Endodermal cell (in vitro differentiated cells): ENCODE results near the gene CNGA4. TPM values are rescaled to one million over a fixed set of nuclear protein-coding genes. Genes with fewer than 3 reads are reported as not detected.

Experiments
- DNase-seq: peaks from one replicate; pipeline ENCODE4 v3.0.0-alpha.2; 2017
- H3K27ac ChIP-seq: 2 replicates; pipeline ENCODE4 v1.5.1; 2013; ENCODE audit warnings: mild to moderate bottlenecking, low read depth, low read length, moderate library complexity
- H3K27me3 ChIP-seq: 2 replicates; pipeline ENCODE4 v1.6.1; 2013; ENCODE audit warnings: mild to moderate bottlenecking, low read length, moderate library complexity; ENCODE audit not compliant: insufficient read depth, control insufficient read depth, poor library complexity, severe bottlenecking
- H3K36me3 ChIP-seq: 2 replicates; pipeline ENCODE4 v1.7.0; 2013; ENCODE audit warnings: mild to moderate bottlenecking, low read length, moderate library complexity; ENCODE audit not compliant: control insufficient read depth, insufficient read depth
- H3K4me1 ChIP-seq: one replicate; pipeline ENCODE4 v1.7.0; 2013; ENCODE audit warnings: low read length; ENCODE audit not compliant: control insufficient read depth, insufficient read depth
- H3K4me3 ChIP-seq: 2 replicates; pipeline ENCODE4 v1.5.1; 2013; ENCODE audit warnings: mild to moderate bottlenecking, low read length, moderate library complexity
- H3K9ac ChIP-seq: 2 replicates; pipeline ENCODE4 v1.6.1; 2013; ENCODE audit warnings: mild to moderate bottlenecking, low read length, moderate library complexity; ENCODE audit not compliant: poor library complexity, severe bottlenecking; ENCODE audit errors: extremely low read depth
- H3K9me3 ChIP-seq: 2 replicates; pipeline ENCODE4 v1.6.1; 2013; ENCODE audit warnings: mild to moderate bottlenecking, low read length, moderate library complexity; ENCODE audit not compliant: control insufficient read depth
- H3K27ac Mint-ChIP-seq: 2 replicates; pipeline ENCODE4 v1.8.0; 2020; ENCODE audit warnings: mixed read lengths
- H3K27me3 Mint-ChIP-seq: 2 replicates; pipeline ENCODE4 v1.8.0; 2021; ENCODE audit warnings: mild to moderate bottlenecking, mixed read lengths; ENCODE audit not compliant: insufficient read depth
- H3K36me3 Mint-ChIP-seq: 2 replicates; pipeline ENCODE4 v1.8.0; 2020; ENCODE audit warnings: low read depth, mixed read lengths
- H3K4me1 Mint-ChIP-seq: 2 replicates; pipeline ENCODE4 v1.8.0; 2020; ENCODE audit warnings: mixed read lengths
- H3K4me3 Mint-ChIP-seq: 2 replicates; pipeline ENCODE4 v1.8.0; 2020; ENCODE audit warnings: mild to moderate bottlenecking, moderate library complexity, mixed read lengths
- H3K9me3 Mint-ChIP-seq: 2 replicates; pipeline ENCODE4 v1.8.0; 2020; ENCODE audit warnings: mild to moderate bottlenecking, mixed read lengths
- WGBS, 2 experiments: methylation state at CpG; one replicate each; pipeline versions ENCODE4 v1.1.5 to v1.1.7; 2013; ENCODE audit warnings: missing lambda C conversion rate in 2 of 2, mixed read lengths in 1 of 2; ENCODE audit not compliant: insufficient coverage in 1 of 2, insufficient read length in 1 of 2; 5-methylcytosine and 5-hydroxymethylcytosine counted together
- total RNA-seq, 2 donors: library from RNA; stranded (reverse); fragmentation: NEBNext Ultra II Directional in 1 of 2; extraction: Animal tissue kit (Norgen Biotek cat#: 25700) in 1 of 2; gene quantifications; 2 replicates in 1 of 2; 3 replicates in 1 of 2; pipeline ENCODE4 v1.2.1, GENCODE V29; 2021
- TF ChIP-seq, protein P1 (sequence below): fragments of 200-600 bp; sonication (generic); conservative IDR thresholded peaks from 2 replicates; pipeline ENCODE4 v1.5.0; 2021; ENCODE audit warnings: antibody characterized with exemption, mild to moderate bottlenecking

Gene CNGA4
- total RNA-seq, 2 donors from 2014 or later: 1.7 to 4.3 TPM

- DNase-seq: no peak
- H3K27ac ChIP-seq: no peak overlapping the region
- Mint-ChIP-seq H3K27ac (no peak overlapping the region), H3K36me3 (peaks cover 48% of the 10 kb centered on the region), H3K27me3 (no peaks in the 10 kb centered on the region), H3K4me1 (peaks cover 15% of the 10 kb centered on the region), H3K4me3 (no peak overlapping the region), H3K9me3 (no peaks in the 10 kb centered on the region)
- no peak overlapping the region for H3K9ac ChIP-seq
- TF ChIP-seq, protein P1, sequence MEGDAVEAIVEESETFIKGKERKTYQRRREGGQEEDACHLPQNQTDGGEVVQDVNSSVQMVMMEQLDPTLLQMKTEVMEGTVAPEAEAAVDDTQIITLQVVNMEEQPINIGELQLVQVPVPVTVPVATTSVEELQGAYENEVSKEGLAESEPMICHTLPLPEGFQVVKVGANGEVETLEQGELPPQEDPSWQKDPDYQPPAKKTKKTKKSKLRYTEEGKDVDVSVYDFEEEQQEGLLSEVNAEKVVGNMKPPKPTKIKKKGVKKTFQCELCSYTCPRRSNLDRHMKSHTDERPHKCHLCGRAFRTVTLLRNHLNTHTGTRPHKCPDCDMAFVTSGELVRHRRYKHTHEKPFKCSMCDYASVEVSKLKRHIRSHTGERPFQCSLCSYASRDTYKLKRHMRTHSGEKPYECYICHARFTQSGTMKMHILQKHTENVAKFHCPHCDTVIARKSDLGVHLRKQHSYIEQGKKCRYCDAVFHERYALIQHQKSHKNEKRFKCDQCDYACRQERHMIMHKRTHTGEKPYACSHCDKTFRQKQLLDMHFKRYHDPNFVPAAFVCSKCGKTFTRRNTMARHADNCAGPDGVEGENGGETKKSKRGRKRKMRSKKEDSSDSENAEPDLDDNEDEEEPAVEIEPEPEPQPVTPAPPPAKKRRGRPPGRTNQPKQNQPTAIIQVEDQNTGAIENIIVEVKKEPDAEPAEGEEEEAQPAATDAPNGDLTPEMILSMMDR: no peak
- peaks cover 92% of the 10 kb centered on the region for H3K36me3 ChIP-seq
- H3K27me3 ChIP-seq: no peaks in the 10 kb centered on the region
- no peak overlapping the region for H3K4me3 ChIP-seq
- 97 to 98% methylated on average over 6 to 10 of the region's 10 CpGs for WGBS, 2 experiments
- no peaks in the 10 kb centered on the region for H3K9me3 ChIP-seq
- peaks cover 12% of the 10 kb centered on the region for H3K4me1 ChIP-seq
These were observed 24.4 kb upstream of the CNGA4 start for GRCh38 chr11:6214530-6214929.

- H3K27ac Mint-ChIP-seq: no peak overlapping the region
- 95 to 100% methylated on average over 4 of the region's 4 CpGs for WGBS, 2 experiments
- Histone ChIP-seq H3K9me3 (no peaks in the 10 kb centered on the region), H3K4me1 (peaks cover 22% of the 10 kb centered on the region), H3K27ac (no peak overlapping the region), H3K27me3 (no peaks in the 10 kb centered on the region), H3K9ac (no peak overlapping the region), H3K36me3 (peaks cover 91% of the 10 kb centered on the region), H3K4me3 (no peak overlapping the region)
- DNase-seq: no peak
- peaks cover 26% of the 10 kb centered on the region for H3K4me1 Mint-ChIP-seq
- H3K36me3 Mint-ChIP-seq: peaks cover 42% of the 10 kb centered on the region
- no peaks in the 10 kb centered on the region for H3K27me3 Mint-ChIP-seq
- TF ChIP-seq, protein P1: no peak
- H3K9me3 Mint-ChIP-seq: no peaks in the 10 kb centered on the region
- no peak overlapping the region for H3K4me3 Mint-ChIP-seq
These were observed 22.4 kb upstream of the CNGA4 start for GRCh38 chr11:6216501-6216900.

GRCh38 chr11:6217722-6218121 is 21.2 kb upstream of the CNGA4 start:
- peaks cover 26% of the 10 kb centered on the region for H3K4me1 Mint-ChIP-seq
- H3K9me3 ChIP-seq: no peaks in the 10 kb centered on the region
- TF ChIP-seq, protein P1: no peak
- no peaks in the 10 kb centered on the region for H3K27me3 ChIP-seq
- H3K9me3 Mint-ChIP-seq: no peaks in the 10 kb centered on the region
- peaks cover 22% of the 10 kb centered on the region for H3K4me1 ChIP-seq
- no peak overlapping the region for H3K4me3 Mint-ChIP-seq
- peaks cover 92% of the 10 kb centered on the region for H3K36me3 ChIP-seq
- DNase-seq: no peak
- H3K27ac ChIP-seq: no peak overlapping the region
- no peak overlapping the region for H3K9ac ChIP-seq
- peaks cover 53% of the 10 kb centered on the region for H3K36me3 Mint-ChIP-seq
- 84 to 96% methylated on average over 15 to 19 of the region's 19 CpGs for WGBS, 2 experiments
- no peak overlapping the region for H3K27ac Mint-ChIP-seq
- H3K27me3 Mint-ChIP-seq: no peaks in the 10 kb centered on the region
- H3K4me3 ChIP-seq: no peak overlapping the region
